Measurements from ENCODE around the gene CBARP. TPM values are rescaled to one million over a fixed set of nuclear protein-coding genes. Genes with fewer than 3 reads are reported as not detected.

CBARP gene
- total RNA-seq, 1 experiment from 2014 or later = 23.8 TPM

GRCh38 chr19:1281569-1282287, 43.9 kb upstream of the CBARP start:
- H3K4me3 ChIP-seq (replicated peaks in 1 of 2; ENCODE audit: low read depth in 1 of 2, low read length in 2 of 2) = no peak overlapping the region
- H4K20me1 ChIP-seq (ENCODE audit: insufficient read depth) = no peaks in the 10 kb centered on the region
- no peaks in the 10 kb centered on the region for H3K27me3 ChIP-seq (ENCODE audit: insufficient read depth, low read length)
- peaks cover 6 to 24% of the 10 kb centered on the region in 2 experiments; a peak in 3 of 4 replicates for H3K4me1 ChIP-seq (ENCODE audit: control insufficient read depth in 1 of 2, insufficient read depth in 2 of 2, low read length in 2 of 2)
- DNase-seq (ENCODE audit: low read depth, low spot score) (no peak), ATAC-seq (no peak)
- no peak overlapping the region for H3K27ac ChIP-seq (ENCODE audit: low read depth, low read length)
- no peak overlapping the region for H3K9ac ChIP-seq (ENCODE audit: low read length)
- ChIA-PET POLR2A (interaction anchor here (1.0 kb wide), 1 partner anchor 13 kb away, joined by 3 read pairs; the partner anchor contains the start of gene CIRBP), RAD21 (ENCODE audit: low non-redundant PET in 1 of 2, low total read pairs in 2 of 2, uncharacterized antibody in 2 of 2, unreplicated experiment in 2 of 2) (no interaction called here), CTCF (no interaction called here)
- H3K4me2 ChIP-seq (ENCODE audit: low read length) = no peak overlapping the region
- no TSS peak for BruUV-seq (replicated peaks)
- TF ChIP-seq ZNF274 (IDR thresholded peaks at IDR 0.05; ENCODE audit: low read depth, low read length) (no peak), POLR2A (IDR thresholded peaks at IDR 0.05; ENCODE audit: borderline replicate concordance, extremely low read depth, insufficient read depth, insufficient read length) (no peak), CEBPB (IDR thresholded peaks at IDR 0.05; ENCODE audit: low read depth) (no peak)
- peaks cover 7% of the 10 kb centered on the region; the same call in 1 of the 2 replicates for H3K79me2 ChIP-seq (ENCODE audit: insufficient read depth, low read length)
- H3K36me3 ChIP-seq (ENCODE audit: control insufficient read depth in 1 of 2, insufficient read depth in 2 of 2, low read length in 2 of 2) = peaks cover 0 to 7% of the 10 kb centered on the region in 2 experiments; a peak in 1 of 4 replicates
- intact Hi-C loops (cut with micrococcal nuclease) = no loop called here
- no peaks in the 10 kb centered on the region for H3K9me2 ChIP-seq (ENCODE audit: insufficient read depth)
- no peaks in the 10 kb centered on the region for H3K9me3 ChIP-seq (ENCODE audit: control insufficient read depth in 1 of 2, insufficient read depth in 1 of 2, low read depth in 1 of 2, low read length in 2 of 2)
- H2AFZ ChIP-seq (ENCODE audit: low read depth, low read length, poor library complexity, severe bottlenecking) = no peak overlapping the region

GRCh38 chr19:1280636-1281568, 43.1 kb upstream of the CBARP start:
- POLR2A ChIA-PET = interaction anchor here (1.0 kb wide), 1 partner anchor 12 kb away, joined by 3 read pairs; the partner anchor contains the start of gene CIRBP

More at GRCh38 chr19:1280636-1281568, 43.1 kb upstream of the CBARP start:
- Histone ChIP-seq H4K20me1 (ENCODE audit: insufficient read depth) (no peaks in the 10 kb centered on the region), H3K79me2 (ENCODE audit: insufficient read depth, low read length) (peaks cover 16% of the 10 kb centered on the region), H3K9me2 (ENCODE audit: insufficient read depth) (no peaks in the 10 kb centered on the region), H3K9me3 (ENCODE audit: control insufficient read depth in 1 of 2, insufficient read depth in 1 of 2, low read depth in 1 of 2, low read length in 2 of 2) (no peaks in the 10 kb centered on the region), H2AFZ (ENCODE audit: low read depth, low read length, poor library complexity, severe bottlenecking) (no peak overlapping the region), H3K4me2 (ENCODE audit: low read length) (no peak overlapping the region), H3K36me3 (ENCODE audit: control insufficient read depth in 1 of 2, insufficient read depth in 2 of 2, low read length in 2 of 2) (peaks cover 0 to 7% of the 10 kb centered on the region in 2 experiments; a peak in 1 of 4 replicates), H3K27ac (ENCODE audit: low read depth, low read length) (no peak overlapping the region), H3K9ac (ENCODE audit: low read length) (no peak overlapping the region), H3K27me3 (ENCODE audit: insufficient read depth, low read length) (no peaks in the 10 kb centered on the region), H3K4me3 (replicated peaks in 1 of 2; ENCODE audit: low read depth in 1 of 2, low read length in 2 of 2) (no peak overlapping the region), H3K4me1 (ENCODE audit: control insufficient read depth in 1 of 2, insufficient read depth in 2 of 2, low read length in 2 of 2) (peaks cover 7 to 28% of the 10 kb centered on the region in 2 experiments; a peak in 3 of 4 replicates)
- intact Hi-C loops (cut with micrococcal nuclease) = no loop called here
- no peak for DNase-seq (ENCODE audit: low read depth, low spot score)
- ATAC-seq = no peak
- ChIA-PET CTCF (interaction anchor here (1.4 kb wide), 1 partner anchor 175 kb away, joined by 7 read pairs; no protein-coding TSS in a partner anchor), RAD21 (ENCODE audit: low non-redundant PET in 1 of 2, low total read pairs in 2 of 2, uncharacterized antibody in 2 of 2, unreplicated experiment in 2 of 2) (interaction anchor here in 1 of 2 experiments (0.5 kb wide), 1 partner anchor 253 kb away, joined by 3 read pairs; no protein-coding TSS in a partner anchor)
- no peak for TF ChIP-seq FOSL1 (IDR thresholded peaks at IDR 0.05; ENCODE audit: low read depth)
- TF ChIP-seq POLR2A (IDR thresholded peaks at IDR 0.05; ENCODE audit: borderline replicate concordance, extremely low read depth, insufficient read depth, insufficient read length) = no peak
- no peak for TF ChIP-seq CTCF (IDR thresholded peaks at IDR 0.05 in 2 of 3, conservative IDR thresholded peaks at IDR 0.05 in 1 of 3; ENCODE audit: borderline replicate concordance in 1 of 3, insufficient read depth in 1 of 3, low read depth in 2 of 3, low read length in 2 of 3)
- TF ChIP-seq SP1 (IDR thresholded peaks at IDR 0.05; ENCODE audit: low read depth) = no peak
- no peak for TF ChIP-seq ZBTB33 (IDR thresholded peaks at IDR 0.05; ENCODE audit: extremely low read depth, insufficient replicate concordance, low read length)
- TF ChIP-seq CBX3 (IDR thresholded peaks at IDR 0.05; ENCODE audit: low read depth) = no peak
- no peak for TF ChIP-seq RAD21 (IDR thresholded peaks at IDR 0.05; ENCODE audit: low read depth)
- TF ChIP-seq ZNF274 (IDR thresholded peaks at IDR 0.05; ENCODE audit: low read depth, low read length) = no peak
- BruUV-seq (replicated peaks) = no TSS peak
